HG03469 (cell line): Measurements from ENCODE around the gene WDR18.

Source experiments
- ATAC-seq: cut with Tn5 transposase; IDR thresholded peaks from one replicate; pipeline ENCODE4 v1.9.1; 2021; ENCODE audit warnings: mild to moderate bottlenecking, moderate library complexity, moderate number of reproducible peaks; ENCODE audit not compliant: unreplicated experiment

WDR18 gene

GRCh38 chr19:964116-964520 lies 20.0 kb upstream of the WDR18 start:
- ATAC-seq: no peak

DNA sequence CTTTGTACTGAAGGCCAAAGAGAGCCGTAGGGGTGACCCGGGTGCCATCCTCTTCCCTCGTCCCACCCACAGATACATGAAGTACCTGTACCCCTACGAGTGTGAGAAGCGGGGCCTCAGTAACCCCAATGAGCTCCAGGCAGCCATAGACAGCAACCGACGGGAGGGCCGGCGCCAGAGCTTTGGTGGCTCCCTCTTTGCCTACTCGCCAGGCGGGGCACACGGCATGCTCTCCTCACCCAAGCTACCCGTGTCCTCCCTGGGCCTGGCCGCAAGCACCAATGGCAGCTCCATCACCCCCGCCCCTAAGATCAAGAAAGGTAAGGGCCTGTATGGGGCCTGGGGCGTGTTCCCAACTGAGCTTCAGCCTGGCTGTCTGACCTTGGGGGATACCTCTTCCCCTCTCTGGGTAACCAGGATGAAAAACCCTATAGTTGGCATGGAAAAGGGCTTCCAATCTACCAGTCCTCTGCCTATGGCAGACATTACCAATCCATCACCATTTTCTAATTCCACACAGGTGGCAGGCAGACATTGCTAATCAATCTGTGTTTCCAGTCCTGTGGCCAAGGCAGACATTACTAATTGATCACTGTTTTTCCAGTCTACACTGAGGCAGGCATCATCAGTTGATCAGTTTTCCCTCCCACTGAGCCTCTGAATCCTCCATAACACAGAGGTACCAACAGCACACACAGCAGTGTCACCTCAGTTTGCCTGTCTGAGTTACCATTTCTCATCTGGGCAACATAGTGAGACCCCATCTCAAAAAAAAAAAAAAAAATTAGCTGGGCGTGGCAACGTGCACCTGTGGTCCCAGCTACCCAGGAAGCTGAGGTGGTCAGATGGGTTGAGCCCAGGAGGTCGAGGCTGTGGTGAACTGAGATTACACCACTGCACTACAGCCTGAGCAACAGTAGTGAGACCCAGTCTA lies 19.1 kb upstream of the WDR18 start:
- ATAC-seq: no peak

DNA sequence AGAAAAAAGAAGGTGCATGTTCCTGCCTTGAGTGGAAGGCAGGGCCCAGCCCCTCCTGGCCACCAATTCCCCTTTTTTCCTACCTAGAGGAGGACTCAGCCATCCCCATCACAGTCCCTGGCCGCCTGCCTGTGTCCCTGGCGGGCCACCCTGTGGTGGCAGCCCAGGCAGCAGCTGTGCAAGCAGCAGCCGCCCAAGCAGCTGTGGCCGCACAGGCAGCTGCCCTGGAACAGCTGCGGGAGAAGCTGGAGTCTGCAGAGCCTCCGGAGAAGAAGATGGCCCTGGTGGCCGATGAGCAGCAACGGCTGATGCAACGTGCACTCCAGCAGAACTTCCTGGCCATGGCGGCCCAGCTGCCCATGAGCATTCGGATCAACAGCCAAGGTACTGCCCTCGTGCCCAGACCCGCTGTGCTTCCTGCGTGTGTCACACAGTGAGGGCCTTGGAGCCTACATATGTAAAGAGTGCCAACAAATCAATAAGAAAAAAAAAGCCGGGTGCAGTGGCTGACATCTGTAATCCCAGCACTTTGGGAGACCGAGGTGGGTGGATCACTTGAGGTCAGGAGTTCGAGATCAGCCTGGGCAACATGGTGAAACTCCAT lies 17.6 kb upstream of the WDR18 start:
- ATAC-seq: no peak

- ATAC-seq: no peak
Observed at GRCh38 chr19:970695-971094, 13.4 kb upstream of the WDR18 start.

GRCh38 chr19:971795-972194 lies 12.3 kb upstream of the WDR18 start:
- no peak for ATAC-seq

- no peak for ATAC-seq
Observed at GRCh38 chr19:972281-972680, 11.9 kb upstream of the WDR18 start.

DNA sequence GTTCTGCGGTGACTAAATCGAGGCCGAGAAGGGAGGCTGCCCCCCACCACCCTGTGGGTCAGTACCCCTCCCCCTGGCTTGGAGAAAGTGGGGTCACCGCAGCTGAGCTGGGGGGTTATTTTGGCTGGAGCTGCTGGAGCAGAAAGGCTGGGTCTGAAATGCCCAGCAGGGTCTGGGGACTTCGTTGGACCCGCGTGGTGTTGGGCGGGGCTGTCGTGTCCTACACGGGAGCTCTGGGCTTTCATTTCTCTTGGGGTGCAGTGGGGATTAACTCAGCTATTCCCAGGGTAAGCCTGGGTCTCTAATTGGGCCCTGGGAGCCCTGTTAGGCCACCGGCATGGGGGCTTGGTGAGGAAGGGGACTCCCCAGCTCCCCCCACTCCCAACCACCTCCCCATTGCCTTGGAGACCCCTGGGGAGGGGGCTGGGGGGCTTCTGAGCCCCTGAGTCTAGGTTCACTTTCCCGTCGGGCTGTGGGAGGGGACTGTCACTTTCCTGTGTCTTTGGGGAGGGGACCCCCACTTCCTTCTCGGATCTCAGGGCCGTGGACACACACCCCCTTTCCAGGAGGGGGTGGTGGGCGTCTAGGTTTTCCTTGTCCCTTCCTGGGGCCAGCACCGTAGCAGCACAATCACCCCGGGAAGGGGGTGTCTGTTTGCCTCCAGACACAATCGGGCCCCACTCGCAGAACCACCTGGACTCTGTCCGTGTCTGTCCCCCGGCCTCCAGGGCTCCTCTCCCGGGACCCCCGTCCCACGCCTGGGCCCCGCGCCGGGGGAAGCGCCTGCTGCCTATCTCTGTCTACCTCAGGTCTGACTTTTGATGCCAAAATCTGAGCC lies 10.2 kb upstream of the WDR18 start:
- ATAC-seq: no peak

DNA sequence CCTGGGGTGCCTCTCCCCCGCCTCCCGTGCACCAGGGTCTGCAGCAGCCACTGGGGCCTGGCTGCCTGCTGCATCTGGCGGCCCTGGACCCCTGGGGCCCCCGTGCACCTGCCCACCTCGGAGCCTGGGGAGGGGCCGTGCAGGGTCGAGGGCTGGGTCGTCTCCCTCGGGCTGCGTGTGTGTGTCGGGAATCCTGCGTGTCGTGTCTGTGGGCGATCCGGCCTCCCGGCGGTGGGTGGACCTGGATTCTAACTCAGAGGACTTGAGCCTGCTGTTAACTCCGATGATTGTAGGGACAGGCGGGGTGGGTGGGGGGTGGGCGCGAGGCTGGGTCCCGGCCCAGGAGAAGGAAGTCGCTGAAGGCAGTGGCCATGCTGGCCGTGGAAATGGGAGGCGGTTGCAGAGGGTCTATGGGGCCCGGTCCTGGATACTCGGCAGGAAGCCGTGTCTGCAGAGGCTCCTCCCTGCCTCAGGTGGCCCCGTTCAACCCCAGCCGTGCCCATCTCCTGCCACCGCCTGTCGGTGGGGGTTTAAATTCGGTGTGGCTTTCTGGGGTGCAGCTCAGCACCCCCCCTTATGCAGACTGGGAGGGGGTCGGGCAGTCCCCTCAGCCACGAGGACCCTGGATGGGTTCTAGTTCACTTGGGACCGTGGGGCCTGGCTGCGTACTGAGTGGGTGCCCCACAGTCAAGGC lies 9.4 kb upstream of the WDR18 start:
- ATAC-seq: no peak

GRCh38 chr19:976476-976875 lies 7.7 kb upstream of the WDR18 start:
- no peak for ATAC-seq

GRCh38 chr19:977058-977464 lies 7.1 kb upstream of the WDR18 start:
- no peak for ATAC-seq

GRCh38 chr19:979318-979741 lies 4.8 kb upstream of the WDR18 start:
- ATAC-seq: no peak

DNA sequence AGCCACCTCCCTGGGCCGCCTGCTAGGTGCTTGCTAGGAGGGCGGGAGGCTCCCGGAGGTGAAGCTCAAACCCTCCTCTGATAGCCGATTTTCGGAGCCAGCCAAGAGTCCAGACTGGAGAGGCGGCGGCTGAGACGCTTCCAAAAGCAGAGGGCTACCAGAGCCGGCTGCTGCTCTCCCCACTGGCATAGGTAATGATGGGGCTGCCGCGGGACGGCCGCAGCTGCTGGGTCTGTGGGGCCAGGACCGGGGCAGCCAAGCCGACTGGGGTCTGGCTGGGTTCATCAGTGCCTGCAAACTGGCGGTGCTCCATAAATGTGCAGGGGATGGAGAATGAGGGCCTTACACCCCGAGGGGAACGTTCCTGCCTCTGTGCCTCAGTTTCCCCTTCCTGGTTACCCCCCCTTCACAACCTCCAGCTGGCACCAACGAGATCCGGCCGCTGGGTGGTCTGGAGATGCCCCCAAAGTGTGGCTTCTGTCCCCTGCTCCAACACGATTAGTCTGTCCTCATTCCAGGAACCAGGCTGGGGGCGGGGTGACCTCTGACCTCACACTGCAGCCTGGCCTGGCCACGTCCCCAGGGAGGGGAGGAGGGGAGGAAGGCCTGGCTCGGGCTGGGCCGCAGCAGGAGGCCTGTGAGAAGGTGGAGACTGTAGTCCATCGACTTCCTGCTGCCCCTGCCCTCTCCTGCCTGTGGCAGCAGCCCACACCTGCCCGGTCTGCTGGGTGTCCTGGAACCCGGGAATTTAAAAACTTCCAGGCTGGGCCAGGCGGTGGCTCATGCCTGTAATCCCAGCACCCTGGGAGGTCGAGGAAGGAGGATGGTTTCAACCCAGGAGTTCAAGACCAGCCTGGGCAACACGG lies 3.8 kb upstream of the WDR18 start:
- no peak for ATAC-seq

- ATAC-seq: peak; percentile 41
Observed at GRCh38 chr19:982567-983170, 1.5 kb upstream of the WDR18 start.

DNA sequence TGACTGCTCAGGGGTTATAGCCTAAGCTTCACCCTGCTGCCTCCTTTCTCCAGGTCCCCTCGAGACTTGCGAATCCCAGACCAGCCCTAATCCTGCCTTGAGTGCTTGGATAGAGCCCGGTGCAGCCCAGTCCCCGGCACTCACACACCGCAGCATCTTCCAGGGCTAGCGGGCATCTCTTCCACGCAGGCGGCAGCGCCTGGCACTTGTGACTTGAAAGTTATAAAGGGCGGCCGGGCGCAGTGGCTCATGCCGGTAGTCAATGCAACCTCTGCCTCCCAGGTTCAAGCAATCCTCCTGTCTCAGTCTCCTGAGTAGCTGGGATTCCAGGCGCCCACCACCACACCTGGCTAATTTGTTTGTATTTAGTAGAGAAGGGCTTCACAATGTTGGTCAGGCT lies 1.9 kb downstream of the WDR18 start:
- ATAC-seq: no peak

DNA sequence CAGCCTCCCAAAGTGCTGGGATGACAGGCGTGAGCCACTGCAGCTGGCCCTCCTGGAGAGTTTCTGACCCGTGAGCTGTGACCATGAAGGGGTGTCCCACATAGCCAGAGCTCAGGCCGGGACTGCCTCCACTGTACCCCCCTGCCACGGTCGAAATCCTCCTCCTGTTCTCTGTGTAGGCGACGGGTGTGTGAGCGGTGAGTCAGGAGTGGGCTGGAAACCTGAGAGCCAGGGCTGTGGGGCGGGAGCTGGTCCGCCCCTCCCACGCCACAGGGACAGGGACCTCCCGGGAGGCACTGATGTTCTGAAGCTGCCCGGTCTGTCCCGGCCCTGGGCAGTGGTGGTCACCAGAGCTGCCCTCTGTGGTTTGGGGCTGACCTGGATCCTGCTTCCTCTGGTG lies 3.9 kb downstream of the WDR18 start:
- ATAC-seq: no peak

GRCh38 chr19:988510-988909 lies 4.4 kb downstream of the WDR18 start:
- no peak for ATAC-seq

- ATAC-seq: no peak
Observed at GRCh38 chr19:989381-990081, 5.4 kb downstream of the WDR18 start.

- no peak for ATAC-seq
Observed at GRCh38 chr19:990119-990571, 6.0 kb downstream of the WDR18 start.

GRCh38 chr19:990746-991145 lies 6.6 kb downstream of the WDR18 start:
- ATAC-seq: no peak
